Measurements from ENCODE around the gene ADAMTS17.

ADAMTS17 gene

GRCh38 chr15:100167884-100168375, 173.8 kb downstream of the ADAMTS17 start:
- no peak for DNase-seq (ENCODE audit: low read depth, low spot score)
- H3K4me3 ChIP-seq (ENCODE audit: low read length), result no peak overlapping the region

- H3K4me3 ChIP-seq (ENCODE audit: low read length), result no peak overlapping the region
- no peak for DNase-seq (ENCODE audit: low read depth, low spot score)
Observed at GRCh38 chr15:100166313-100166712, 175.5 kb downstream of the ADAMTS17 start.

GRCh38 chr15:100163961-100164360, 177.8 kb downstream of the ADAMTS17 start:
- no peak for DNase-seq (ENCODE audit: low read depth, low spot score)
- no peak overlapping the region for H3K4me3 ChIP-seq (ENCODE audit: low read length)

- DNase-seq (ENCODE audit: low read depth, low spot score), result no peak
- H3K4me3 ChIP-seq (ENCODE audit: low read length), result no peak overlapping the region
Observed at GRCh38 chr15:100160953-100161352, 180.8 kb downstream of the ADAMTS17 start.

GRCh38 chr15:100159436-100159835, 182.3 kb downstream of the ADAMTS17 start:
- no peak overlapping the region for H3K4me3 ChIP-seq (ENCODE audit: low read length)
- DNase-seq (ENCODE audit: low read depth, low spot score), result no peak

- DNase-seq (ENCODE audit: low read depth, low spot score), result no peak
Observed at GRCh38 chr15:100158356-100158755, 183.4 kb downstream of the ADAMTS17 start.

GRCh38 chr15:100156201-100156600, 185.6 kb downstream of the ADAMTS17 start:
- no peak overlapping the region for H3K4me3 ChIP-seq (ENCODE audit: low read length)
- DNase-seq (ENCODE audit: low read depth, low spot score), result no peak

More at GRCh38 chr15:100158356-100158755, 183.4 kb downstream of the ADAMTS17 start:
- no peak overlapping the region for H3K4me3 ChIP-seq (ENCODE audit: low read length)

- DNase-seq (ENCODE audit: low read depth, low spot score), result no peak
- no peak overlapping the region for H3K4me3 ChIP-seq (ENCODE audit: low read length)
Observed at GRCh38 chr15:100154338-100154737, 187.4 kb downstream of the ADAMTS17 start.

GRCh38 chr15:100152463-100152862, 189.3 kb downstream of the ADAMTS17 start:
- DNase-seq (ENCODE audit: low read depth, low spot score), result no peak

GRCh38 chr15:100150906-100151305, 190.9 kb downstream of the ADAMTS17 start:
- no peak for DNase-seq (ENCODE audit: low read depth, low spot score)
- no peak overlapping the region for H3K4me3 ChIP-seq (ENCODE audit: low read length)

More at GRCh38 chr15:100152463-100152862, 189.3 kb downstream of the ADAMTS17 start:
- no peak overlapping the region for H3K4me3 ChIP-seq (ENCODE audit: low read length)

- no peak overlapping the region for H3K4me3 ChIP-seq (ENCODE audit: low read length)
- no peak for DNase-seq (ENCODE audit: low read depth, low spot score)
Observed at GRCh38 chr15:100147828-100148227, 193.9 kb downstream of the ADAMTS17 start.

GRCh38 chr15:100143378-100143777, 198.4 kb downstream of the ADAMTS17 start:
- H3K4me3 ChIP-seq (ENCODE audit: low read length), result no peak overlapping the region
- no peak for DNase-seq (ENCODE audit: low read depth, low spot score)

- H3K4me3 ChIP-seq (ENCODE audit: low read length), result no peak overlapping the region
- no peak for DNase-seq (ENCODE audit: low read depth, low spot score)
Observed at GRCh38 chr15:100141311-100142001, 200.3 kb downstream of the ADAMTS17 start.

GRCh38 chr15:100140527-100141308, 201.1 kb downstream of the ADAMTS17 start:
- DNase-seq (ENCODE audit: low read depth, low spot score), result peak; percentile 28
- no peak overlapping the region for H3K4me3 ChIP-seq (ENCODE audit: low read length)

- no peak overlapping the region for H3K4me3 ChIP-seq (ENCODE audit: low read length)
- no peak for DNase-seq (ENCODE audit: low read depth, low spot score)
Observed at GRCh38 chr15:100134586-100134985, 207.2 kb downstream of the ADAMTS17 start.

- DNase-seq (ENCODE audit: low read depth, low spot score), result no peak
- no peak overlapping the region for H3K4me3 ChIP-seq (ENCODE audit: low read length)
Observed at GRCh38 chr15:100134089-100134583, 207.6 kb downstream of the ADAMTS17 start.

- H3K4me3 ChIP-seq (ENCODE audit: low read length), result no peak overlapping the region
- no peak for DNase-seq (ENCODE audit: low read depth, low spot score)
Observed at GRCh38 chr15:100133001-100133400, 208.8 kb downstream of the ADAMTS17 start.

GRCh38 chr15:100132309-100132708, 209.5 kb downstream of the ADAMTS17 start:
- DNase-seq (ENCODE audit: low read depth, low spot score), result no peak
- H3K4me3 ChIP-seq (ENCODE audit: low read length), result no peak overlapping the region

- no peak overlapping the region for H3K4me3 ChIP-seq (ENCODE audit: low read length)
Observed at GRCh38 chr15:100131321-100132224, 210.2 kb downstream of the ADAMTS17 start.

More at GRCh38 chr15:100131321-100132224, 210.2 kb downstream of the ADAMTS17 start:
- DNase-seq (ENCODE audit: low read depth, low spot score), result no peak

Measured in Jurkat, Clone E6-1 (cell line).